Neural cell (in vitro differentiated cells): ENCODE results near the gene HK1. TPM values are rescaled to one million over a fixed set of nuclear protein-coding genes. Genes with fewer than 3 reads are reported as not detected.

Source experiments
- H2AFZ ChIP-seq: fragments of 200-600, 300-800 bp; sonication (generic), shearing (Covaris generic); 2 replicates; pipeline ENCODE4 v1.6.0; 2014; ENCODE audit warnings: low read depth, mild to moderate bottlenecking, antibody characterized with exemption, low read length, moderate library complexity
- H3F3A ChIP-seq: fragments of 200-600 bp; shearing (Covaris generic); 2 replicates; pipeline ENCODE4 v1.6.1; 2016; ENCODE audit warnings: mild to moderate bottlenecking, moderate library complexity, mixed read lengths, antibody characterized with exemption, low read length; ENCODE audit not compliant: insufficient read depth, poor library complexity, severe bottlenecking
- H3K27ac ChIP-seq: fragments of 200-600, 300-800 bp; sonication (generic), shearing (Covaris generic); 2 replicates; pipeline ENCODE4 v1.5.1; 2014; ENCODE audit warnings: mild to moderate bottlenecking, low read length, moderate library complexity
- H3K27me3 ChIP-seq: fragments of 300-800, 200-600 bp; sonication (generic), shearing (Covaris generic); 2 replicates; pipeline ENCODE4 v1.6.0; 2014; ENCODE audit warnings: mild to moderate bottlenecking, low read depth, low read length, moderate library complexity; ENCODE audit not compliant: insufficient read depth
- H3K36me3 ChIP-seq: fragments of 300-800, 200-600 bp; sonication (generic), shearing (Covaris generic); 2 replicates; pipeline ENCODE4 v1.5.1; 2014; ENCODE audit warnings: mild to moderate bottlenecking, antibody characterized with exemption, low read length, moderate library complexity; ENCODE audit not compliant: insufficient read depth
- H3K4me2 ChIP-seq: fragments of 300-800, 200-600 bp; sonication (generic), shearing (Covaris generic); 2 replicates; pipeline ENCODE4 v1.6.0; 2014; ENCODE audit warnings: mild to moderate bottlenecking, low read length
- H3K4me3 ChIP-seq: fragments of 300-800, 200-600 bp; sonication (generic), shearing (Covaris generic); 2 replicates; pipeline ENCODE4 v1.5.1; 2014; ENCODE audit warnings: mild to moderate bottlenecking, low read length, moderate library complexity
- H3K79me2 ChIP-seq: fragments of 200-600 bp; shearing (Covaris generic); replicated peaks from 2 replicates; pipeline ENCODE4 v1.6.0; 2014; ENCODE audit warnings: mild to moderate bottlenecking, low read length, moderate library complexity; ENCODE audit not compliant: insufficient read depth
- H3K9ac ChIP-seq: fragments of 300-800, 200-600 bp; sonication (generic), shearing (Covaris generic); 2 replicates; pipeline ENCODE4 v1.6.1; 2016; ENCODE audit warnings: mild to moderate bottlenecking, low read length, mixed read lengths
- H3K9me2 ChIP-seq: fragments of 200-600 bp; shearing (Covaris generic); 2 replicates; pipeline ENCODE4 v1.6.1; 2016; ENCODE audit warnings: mild to moderate bottlenecking, low read length, mixed read lengths; ENCODE audit not compliant: insufficient read depth
- H3K9me3 ChIP-seq: fragments of 200-600, 300-800 bp; sonication (generic), shearing (Covaris generic); 2 replicates; pipeline ENCODE4 v1.6.1; 2016; ENCODE audit warnings: mild to moderate bottlenecking, mixed run types, low read length, moderate library complexity, mixed read lengths
- H4K20me1 ChIP-seq: fragments of 200-600 bp; shearing (Covaris generic); 2 replicates; pipeline ENCODE4 v1.6.1; 2016; ENCODE audit warnings: mild to moderate bottlenecking, mixed run types; ENCODE audit not compliant: insufficient read depth
- CTCF ChIP-seq: fragments of 450-650 bp; IDR thresholded peaks from 2 replicates; pipeline ENCODE4 v1.5.1; 2014; ENCODE audit warnings: antibody characterized with exemption, mild to moderate bottlenecking, moderate library complexity; ENCODE audit not compliant: poor library complexity, severe bottlenecking
- EP300 ChIP-seq: fragments of 450-650 bp; conservative IDR thresholded peaks from 2 replicates; pipeline ENCODE4 v1.6.1; 2014; ENCODE audit warnings: antibody characterized with exemption, mild to moderate bottlenecking, moderate library complexity; ENCODE audit not compliant: poor library complexity, severe bottlenecking
- EZH2 ChIP-seq: fragments of 200-600, 300-800 bp; shearing (Covaris generic), sonication (generic); IDR thresholded peaks from 2 replicates; pipeline ENCODE4 v1.6.1; 2014; ENCODE audit warnings: antibody characterized with exemption, low read length, borderline replicate concordance, mild to moderate bottlenecking; ENCODE audit not compliant: insufficient read depth, poor library complexity, severe bottlenecking
- MXI1 ChIP-seq: fragments of 450-650 bp; conservative IDR thresholded peaks from 2 replicates; pipeline ENCODE4 v1.6.1; 2014; ENCODE audit warnings: antibody characterized with exemption, mild to moderate bottlenecking; ENCODE audit not compliant: poor library complexity, severe bottlenecking
- POLR2AphosphoS5 ChIP-seq: IDR thresholded peaks from 2 replicates; pipeline ENCODE4 v1.6.1; 2012
- RAD21 ChIP-seq: fragments of 450-650 bp; conservative IDR thresholded peaks from 2 replicates; pipeline ENCODE4 v1.6.1; 2014; ENCODE audit warnings: antibody characterized with exemption, mild to moderate bottlenecking, moderate library complexity
- REST ChIP-seq: IDR thresholded peaks from 2 replicates; pipeline ENCODE4 v1.6.1; 2012; ENCODE audit warnings: borderline replicate concordance
- SMC3 ChIP-seq: fragments of 450-650 bp; conservative IDR thresholded peaks from 2 replicates; pipeline ENCODE4 v1.6.1; 2014; ENCODE audit warnings: antibody characterized with exemption, mild to moderate bottlenecking, moderate library complexity; ENCODE audit not compliant: poor library complexity
- TAF1 ChIP-seq: IDR thresholded peaks from 2 replicates; pipeline ENCODE4 v1.6.1; 2012; ENCODE audit warnings: low read depth
- polyA minus RNA-seq: library from RNA; depleted of rRNA, polyadenylated mRNA; stranded (reverse); fragments of >200 nt; gene quantifications from 2 replicates; pipeline ENCODE4 v1.2.3, GENCODE V29; 2014
- polyA plus RNA-seq: library from polyadenylated mRNA; depleted of rRNA; stranded (reverse); fragments of >200 nt; gene quantifications from 2 replicates; pipeline ENCODE4 v1.2.3, GENCODE V29; 2014

The HK1 gene
- polyA plus RNA-seq = 60.5 and 67.7 TPM in 2 replicates
- polyA minus RNA-seq = 110 and 119 TPM in 2 replicates

- Histone ChIP-seq H3F3A (no peaks in the 10 kb centered on the region), H3K27me3 (no peaks in the 10 kb centered on the region), H3K9me2 (no peaks in the 10 kb centered on the region), H2AFZ (no peak within 1 kb of the TSS), H3K4me3 (no peak within 1 kb of the TSS), H3K4me2 (no peak within 1 kb of the TSS), H3K36me3 (no peaks in the 10 kb centered on the region), H3K27ac (no peak within 1 kb of the TSS), H3K79me2 (no peaks in the 10 kb centered on the region), H3K9ac (no peak within 1 kb of the TSS), H4K20me1 (no peaks in the 10 kb centered on the region), H3K9me3 (no peaks in the 10 kb centered on the region)
- TF ChIP-seq REST (no peak), POLR2AphosphoS5 (no peak), RAD21 (no peak), MXI1 (no peak), CTCF (no peak), EP300 (no peak), EZH2 (no peak), SMC3 (no peak)
Observed at GRCh38 chr10:69278446-69278963, at the start of gene HK1. HK1 (plus strand) TSS chr10:69278496.

- no peaks in the 10 kb centered on the region for H3K27me3 ChIP-seq
- no peaks in the 10 kb centered on the region for H3K36me3 ChIP-seq
- H3K9me3 ChIP-seq = no peaks in the 10 kb centered on the region
- no peaks in the 10 kb centered on the region for H4K20me1 ChIP-seq
- no peaks in the 10 kb centered on the region for H3F3A ChIP-seq
- no peaks in the 10 kb centered on the region for H3K9me2 ChIP-seq
- H3K9ac ChIP-seq = no peak overlapping the region
- no peak for TF ChIP-seq EZH2
- TF ChIP-seq POLR2AphosphoS5 = no peak
- no peak for TF ChIP-seq EP300
- TF ChIP-seq MXI1 = no peak
- TF ChIP-seq CTCF = no peak
- no peak for TF ChIP-seq RAD21
- TF ChIP-seq REST = no peak
- TF ChIP-seq SMC3 = no peak
- no peak for TF ChIP-seq TAF1
- H3K4me3 ChIP-seq = no peak overlapping the region
- H2AFZ ChIP-seq = no peak overlapping the region
- H3K4me2 ChIP-seq = no peak overlapping the region
- no peak overlapping the region for H3K27ac ChIP-seq
- H3K79me2 ChIP-seq = no peaks in the 10 kb centered on the region
Observed at GRCh38 chr10:69229616-69229916, 48.7 kb upstream of the HK1 start.
